Measurements from ENCODE around the gene GALNT13.

GALNT13 gene

GRCh38 chr2:153871231-153872221 lies at the start of gene GALNT13:
TSS of gene GALNT13 (plus strand) at chr2:153871922.
- intact Hi-C loops (cut with DNase I), result loop anchor here (5.0 to 10.0 kb wide), 3 partner anchors 64 to 503 kb away; no protein-coding TSS in a partner anchor
- peak; percentile 76 to 96 (median 91) for DNase-seq

GRCh38 chr2:153823880-153824279 lies 47.8 kb upstream of the GALNT13 start:
- no peak for DNase-seq
- intact Hi-C loops (cut with DNase I), result no loop called here

- DNase-seq, result no peak
- intact Hi-C loops (cut with DNase I), result no loop called here
These were observed 43.4 kb upstream of the GALNT13 start for GRCh38 chr2:153828335-153828734.

- DNase-seq, result no peak
- intact Hi-C loops (cut with DNase I), result no loop called here
These were observed 37.1 kb upstream of the GALNT13 start for GRCh38 chr2:153834662-153835061.

- intact Hi-C loops (cut with DNase I), result no loop called here
- DNase-seq, result no peak
These were observed 13.5 kb upstream of the GALNT13 start for GRCh38 chr2:153858250-153858649.

GRCh38 chr2:153864022-153864421 lies 7.7 kb upstream of the GALNT13 start:
- DNase-seq, result no peak

GRCh38 chr2:153866595-153866994 lies 5.1 kb upstream of the GALNT13 start:
- intact Hi-C loops (cut with DNase I), result no loop called here
- no peak for DNase-seq

More at GRCh38 chr2:153864022-153864421, 7.7 kb upstream of the GALNT13 start:
- intact Hi-C loops (cut with DNase I), result no loop called here

GRCh38 chr2:153870308-153870707 lies 1.4 kb upstream of the GALNT13 start:
- intact Hi-C loops (cut with DNase I), result loop anchor here (5.0 to 10.0 kb wide), 3 partner anchors 63 to 504 kb away; no protein-coding TSS in a partner anchor
- DNase-seq, result peak in 4 of 42 donors; percentile 9 to 36 (median 22)

GRCh38 chr2:153872311-153873051 lies 759 bp downstream of the GALNT13 start:
- intact Hi-C loops (cut with DNase I), result loop anchor here (5.0 to 10.0 kb wide), 3 partner anchors 65 to 502 kb away; no protein-coding TSS in a partner anchor
- DNase-seq, result peak in 41 of 42 donors; percentile 3 to 63 (median 34)

GRCh38 chr2:153873052-153874048 lies 1.6 kb downstream of the GALNT13 start:
- peak in 38 of 42 donors; percentile 2 to 65 (median 32) for DNase-seq
- intact Hi-C loops (cut with DNase I), result loop anchor here (5.0 to 10.0 kb wide), 3 partner anchors 66 to 501 kb away; no protein-coding TSS in a partner anchor

GRCh38 chr2:153875801-153876466 lies 4.2 kb downstream of the GALNT13 start:
- intact Hi-C loops (cut with DNase I), result loop anchor here (10.0 kb wide), 2 partner anchors 91 to 499 kb away; no protein-coding TSS in a partner anchor

GRCh38 chr2:153880926-153881325 lies 9.2 kb downstream of the GALNT13 start:
- DNase-seq, result peak in 1 of 42 donors; percentile 1
- intact Hi-C loops (cut with DNase I), result no loop called here

More at GRCh38 chr2:153875801-153876466, 4.2 kb downstream of the GALNT13 start:
- DNase-seq, result no peak

GRCh38 chr2:153886833-153887232 lies 15.1 kb downstream of the GALNT13 start:
- no peak for DNase-seq
- intact Hi-C loops (cut with DNase I), result no loop called here

GRCh38 chr2:153890576-153890975 lies 18.9 kb downstream of the GALNT13 start:
- intact Hi-C loops (cut with DNase I), result no loop called here
- DNase-seq, result no peak

- DNase-seq, result no peak
- intact Hi-C loops (cut with DNase I), result no loop called here
These were observed 19.3 kb downstream of the GALNT13 start for GRCh38 chr2:153891051-153891450.

- intact Hi-C loops (cut with DNase I), result no loop called here
- peak in 1 of 42 donors; percentile 6 for DNase-seq
These were observed 41.2 kb downstream of the GALNT13 start for GRCh38 chr2:153912798-153913396.

- DNase-seq, result peak in 12 of 42 donors; percentile 5 to 69 (median 26)
- intact Hi-C loops (cut with DNase I), result no loop called here
These were observed 45.8 kb downstream of the GALNT13 start for GRCh38 chr2:153917570-153917969.

Data from head of caudate nucleus (tissue), 42 donors.